UCSD-AML1 (cell line): ENCODE measurements around the gene DDAH1.

Experiments used
- DNase-seq: peaks from one replicate; lab custom pipeline; 2025; ENCODE audit not compliant: unreplicated experiment; lab: John Stamatoyannopoulos, UW

DDAH1 gene

GRCh38 chr1:85397490-85398032 is 67.4 kb downstream of the DDAH1 start:
- no peak for DNase-seq

GRCh38 chr1:85396194-85396593 is 68.8 kb downstream of the DDAH1 start:
- DNase-seq, result no peak

GRCh38 chr1:85394130-85394529 is 70.8 kb downstream of the DDAH1 start:
- no peak for DNase-seq

- DNase-seq, result no peak
Observed at GRCh38 chr1:85393490-85393889, 71.5 kb downstream of the DDAH1 start.

- DNase-seq, result no peak
Observed at GRCh38 chr1:85388416-85388815, 76.5 kb downstream of the DDAH1 start.

- DNase-seq, result no peak
Observed at GRCh38 chr1:85387781-85388180, 77.2 kb downstream of the DDAH1 start.

- no peak for DNase-seq
Observed at GRCh38 chr1:85386068-85386722, 78.8 kb downstream of the DDAH1 start.

- no peak for DNase-seq
Observed at GRCh38 chr1:85379203-85380136, 85.5 kb downstream of the DDAH1 start.

GRCh38 chr1:85378534-85378933 is 86.4 kb downstream of the DDAH1 start:
- no peak for DNase-seq

GRCh38 chr1:85376356-85376755 is 88.6 kb downstream of the DDAH1 start:
- no peak for DNase-seq

- no peak for DNase-seq
Observed at GRCh38 chr1:85375493-85375892, 89.5 kb downstream of the DDAH1 start.

GRCh38 chr1:85374160-85374559 is 90.8 kb downstream of the DDAH1 start:
- no peak for DNase-seq

- DNase-seq, result no peak
Observed at GRCh38 chr1:85373378-85373708, 91.6 kb downstream of the DDAH1 start.

- DNase-seq, result no peak
Observed at GRCh38 chr1:85372683-85373377, 92.1 kb downstream of the DDAH1 start.

- no peak for DNase-seq
Observed at GRCh38 chr1:85371021-85371420, 93.9 kb downstream of the DDAH1 start.

- no peak for DNase-seq
Observed at GRCh38 chr1:85368073-85368770, 96.7 kb downstream of the DDAH1 start.

GRCh38 chr1:85366391-85367170 is 98.4 kb downstream of the DDAH1 start:
- no peak for DNase-seq

GRCh38 chr1:85365851-85366250 is 99.1 kb downstream of the DDAH1 start:
- no peak for DNase-seq

GRCh38 chr1:85363521-85363920 is 101.4 kb downstream of the DDAH1 start:
- no peak for DNase-seq

- no peak for DNase-seq
Observed at GRCh38 chr1:85363092-85363491, 101.9 kb downstream of the DDAH1 start.
